Nephron progenitor cell (in vitro differentiated cells): ENCODE results near the gene NLGN1.

Experiments used
- DNase-seq: peaks from one replicate; pipeline ENCODE4 v3.0.0; 2021
- H3K27ac Mint-ChIP-seq: 2 replicates; pipeline ENCODE4 v1.8.0; 2021; ENCODE audit warnings: mild to moderate bottlenecking, moderate library complexity, mixed read lengths
- H3K27me3 Mint-ChIP-seq: 2 replicates; pipeline ENCODE4 v1.8.0; 2021; ENCODE audit warnings: mild to moderate bottlenecking, low read depth, mixed read lengths; ENCODE audit not compliant: poor library complexity
- H3K36me3 Mint-ChIP-seq: 2 replicates; pipeline ENCODE4 v1.8.0; 2021; ENCODE audit warnings: low read depth, mixed read lengths
- H3K4me1 Mint-ChIP-seq: 2 replicates; pipeline ENCODE4 v1.8.0; 2021; ENCODE audit warnings: mixed read lengths
- H3K4me3 Mint-ChIP-seq: 2 replicates; pipeline ENCODE4 v1.8.0; 2021; ENCODE audit warnings: mild to moderate bottlenecking, moderate library complexity, mixed read lengths
- H3K9me3 Mint-ChIP-seq: 2 replicates; pipeline ENCODE4 v1.8.0; 2021; ENCODE audit warnings: mild to moderate bottlenecking, moderate library complexity, mixed read lengths
- CTCF ChIP-seq: fragments of 200-600 bp; sonication (generic); IDR thresholded peaks from 2 replicates; pipeline ENCODE4 v1.5.0; 2021; ENCODE audit warnings: antibody characterized with exemption

Gene NLGN1

DNA sequence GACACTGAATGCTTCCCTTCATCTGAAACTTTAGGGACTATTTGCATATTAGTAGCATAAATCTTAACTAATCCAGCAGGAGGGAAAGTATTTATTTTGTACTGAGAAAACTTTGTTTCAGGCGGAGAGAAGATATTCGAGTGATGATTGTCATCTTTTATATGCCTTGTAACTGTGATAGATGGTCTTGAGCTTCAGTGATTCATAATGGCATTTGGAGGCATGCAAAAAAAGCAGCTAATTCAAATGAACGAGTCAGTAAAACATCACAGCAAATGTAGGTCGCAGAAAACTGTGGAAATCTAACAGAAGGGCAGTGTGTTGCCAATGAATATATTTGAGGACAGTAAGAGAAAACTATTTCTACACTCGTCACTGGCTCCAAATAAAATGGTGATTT lies 817.9 kb downstream of the NLGN1 start:
- no peak for TF ChIP-seq CTCF
- no peak overlapping the region for H3K27ac Mint-ChIP-seq

DNA sequence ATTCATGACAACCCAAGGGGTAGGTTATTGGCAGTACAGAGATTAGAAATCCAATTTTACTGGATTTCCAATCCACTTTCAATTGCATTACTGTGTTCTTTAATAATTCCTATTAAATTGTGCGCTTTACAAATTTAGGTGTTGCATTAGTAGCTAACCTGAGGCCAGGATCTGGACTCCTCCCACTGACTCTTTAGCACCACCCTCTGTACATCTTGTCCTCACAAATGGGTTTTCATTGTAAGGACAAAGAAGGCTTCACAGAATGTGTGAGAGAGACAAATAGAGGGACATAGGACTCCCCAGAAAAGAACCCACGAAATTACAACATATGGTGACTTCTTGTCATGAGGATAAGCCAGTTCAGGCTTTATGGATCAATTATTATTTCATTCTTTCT lies 818.5 kb downstream of the NLGN1 start:
- no peak for TF ChIP-seq CTCF
- Mint-ChIP-seq H3K27ac (no peak overlapping the region), H3K9me3 (peaks cover 4% of the 10 kb centered on the region), H3K27me3 (no peaks in the 10 kb centered on the region), H3K36me3 (no peaks in the 10 kb centered on the region), H3K4me1 (no peaks in the 10 kb centered on the region), H3K4me3 (no peak overlapping the region)
- no peak for DNase-seq

More for the DNA sequence above, 817.9 kb downstream of the NLGN1 start:
- no peak overlapping the region for H3K4me3 Mint-ChIP-seq
- no peaks in the 10 kb centered on the region for H3K36me3 Mint-ChIP-seq
- H3K4me1 Mint-ChIP-seq = no peaks in the 10 kb centered on the region
- no peaks in the 10 kb centered on the region for H3K27me3 Mint-ChIP-seq
- DNase-seq = no peak
- H3K9me3 Mint-ChIP-seq = peaks cover 4% of the 10 kb centered on the region

- no peak for DNase-seq
- no peaks in the 10 kb centered on the region for H3K27me3 Mint-ChIP-seq
- peaks cover 4% of the 10 kb centered on the region for H3K9me3 Mint-ChIP-seq
- H3K4me3 Mint-ChIP-seq = no peak overlapping the region
- TF ChIP-seq CTCF = no peak
- no peaks in the 10 kb centered on the region for H3K36me3 Mint-ChIP-seq
- no peaks in the 10 kb centered on the region for H3K4me1 Mint-ChIP-seq
- H3K27ac Mint-ChIP-seq = no peak overlapping the region
Observed at GRCh38 chr3:174216946-174217718, 819.6 kb downstream of the NLGN1 start.

DNA sequence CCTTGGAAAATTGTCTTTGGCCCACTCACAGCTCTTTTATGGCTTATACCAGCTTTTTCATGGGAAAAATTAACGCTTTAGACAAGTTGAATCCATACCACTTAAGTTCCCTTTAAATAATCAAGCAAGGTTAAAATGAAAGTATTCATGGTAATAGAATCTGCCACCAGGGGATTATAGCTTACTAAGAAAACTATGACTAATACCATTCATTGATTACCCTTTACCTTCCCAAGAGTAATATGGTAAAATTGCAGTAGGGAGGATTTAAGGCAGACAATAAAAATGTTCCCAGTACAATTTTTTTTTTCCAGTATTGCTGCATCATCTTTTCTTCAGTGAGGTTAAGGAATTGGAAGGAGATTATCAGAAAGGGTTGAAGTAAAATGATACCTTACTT lies 820.5 kb downstream of the NLGN1 start:
- Mint-ChIP-seq H3K27me3 (no peaks in the 10 kb centered on the region), H3K9me3 (no peaks in the 10 kb centered on the region), H3K4me1 (no peaks in the 10 kb centered on the region), H3K36me3 (no peaks in the 10 kb centered on the region), H3K4me3 (no peak overlapping the region), H3K27ac (no peak overlapping the region)
- no peak for DNase-seq
- no peak for TF ChIP-seq CTCF

DNA sequence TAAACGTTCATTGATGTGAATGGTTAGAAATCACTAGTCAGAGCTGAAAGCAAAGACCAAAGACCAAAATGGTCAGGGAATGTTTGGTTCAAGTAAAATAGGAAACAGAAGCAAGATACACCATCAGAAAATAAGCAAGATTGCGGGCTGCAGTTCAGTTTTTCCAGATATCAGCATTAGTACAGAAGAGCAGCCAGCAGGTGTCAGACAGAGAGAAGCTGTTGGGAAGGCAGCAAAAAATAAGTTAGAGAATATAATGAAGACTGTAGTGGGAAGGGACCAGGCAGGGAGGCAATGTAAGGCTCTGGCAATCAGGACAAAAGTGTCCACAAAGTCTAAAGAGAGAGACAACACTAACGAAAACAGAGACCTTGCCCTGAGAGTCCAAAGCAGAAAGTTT lies 822.2 kb downstream of the NLGN1 start:
- DNase-seq = no peak
- no peaks in the 10 kb centered on the region for H3K4me1 Mint-ChIP-seq
- H3K9me3 Mint-ChIP-seq = no peaks in the 10 kb centered on the region
- H3K36me3 Mint-ChIP-seq = no peaks in the 10 kb centered on the region
- H3K27me3 Mint-ChIP-seq = no peaks in the 10 kb centered on the region
- no peak for TF ChIP-seq CTCF
- H3K27ac Mint-ChIP-seq = no peak overlapping the region
- H3K4me3 Mint-ChIP-seq = no peak overlapping the region
